ENCODE data around the gene ABTB2. TPM values are rescaled to one million over a fixed set of nuclear protein-coding genes. Genes with fewer than 3 reads are reported as not detected.

ABTB2 gene
- total RNA-seq, 1 experiment from 2014 or later: 5.5 TPM

GRCh38 chr11:34212566-34212965 is 145.2 kb downstream of the ABTB2 start:
- no peak overlapping the region for H4K91ac ChIP-seq (ENCODE audit: insufficient read length, low read depth, low read length)
- H3K9ac ChIP-seq (ENCODE audit: extremely low read depth, insufficient read length, low read length): no peak overlapping the region
- H2BK120ac ChIP-seq (ENCODE audit: low read depth, low read length, poor library complexity, severe bottlenecking): no peak overlapping the region
- H3K4me2 ChIP-seq (ENCODE audit: insufficient read depth, insufficient read length, low read length): no peak overlapping the region
- H2BK12ac ChIP-seq (ENCODE audit: insufficient read length, low read depth, low read length): no peak overlapping the region
- H3K23ac ChIP-seq (ENCODE audit: insufficient read length, low read depth, low read length): no peak overlapping the region
- H2BK20ac ChIP-seq (ENCODE audit: low read depth, low read length, poor library complexity, severe bottlenecking): no peak overlapping the region
- no peak overlapping the region for H3T11ph ChIP-seq (ENCODE audit: low read length)
- Mint-ChIP-seq H3K27ac (no peak overlapping the region), H3K4me1 (peaks cover 14 to 15% of the 10 kb centered on the region in 2 experiments), H3K9me3 (no peaks in the 10 kb centered on the region), H3K4me3 (no peak overlapping the region), H3K27me3 (ENCODE audit: low read depth) (no peaks in the 10 kb centered on the region), H3K36me3 (ENCODE audit: insufficient read depth in 1 of 3, low read depth in 3 of 3) (no peaks in the 10 kb centered on the region)
- H4K20me1 ChIP-seq (ENCODE audit: control insufficient read depth, insufficient read depth, insufficient read length): no peaks in the 10 kb centered on the region
- H2AK5ac ChIP-seq (ENCODE audit: insufficient read length, low read length): no peak overlapping the region
- no peaks in the 10 kb centered on the region; the same call in 1 of the 2 replicates for H3K27me3 ChIP-seq (ENCODE audit: insufficient read depth, low read length)
- no peak for TF ChIP-seq CTCF (conservative IDR thresholded peaks at IDR 0.05)
- H2BK15ac ChIP-seq (ENCODE audit: low read depth, low read length): no peak overlapping the region
- H3K27ac ChIP-seq (ENCODE audit: insufficient read length, low read depth, low read length): no peak overlapping the region
- no CpG with 5 or more reads among the region's 3 CpGs for WGBS (ENCODE audit: extremely low coverage, insufficient read length, low lambda C conversion rate)
- H3K4me1 ChIP-seq (ENCODE audit: insufficient read depth, low read length): no peaks in the 10 kb centered on the region
- no peak overlapping the region for H3K14ac ChIP-seq (ENCODE audit: insufficient read depth, low read length)
- H3K9me3 ChIP-seq (ENCODE audit: control insufficient read depth, low read depth, low read length): no peaks in the 10 kb centered on the region
- H3K23me2 ChIP-seq (ENCODE audit: insufficient read length, low read depth, low read length, poor library complexity, severe bottlenecking): no peaks in the 10 kb centered on the region
- H3K79me2 ChIP-seq (ENCODE audit: insufficient read depth, low read length): no peaks in the 10 kb centered on the region
- H4K5ac ChIP-seq (ENCODE audit: insufficient read length, low read depth, low read length): no peak overlapping the region
- no peak overlapping the region for H2AFZ ChIP-seq (ENCODE audit: low read length)
- no peak overlapping the region for H3K18ac ChIP-seq (ENCODE audit: insufficient read length, low read depth, low read length)
- no peaks in the 10 kb centered on the region for H3K79me1 ChIP-seq (ENCODE audit: insufficient read depth, low read depth, low read length, poor library complexity, severe bottlenecking)
- H3K4ac ChIP-seq (ENCODE audit: low read depth, low read length): no peak overlapping the region
- no peak overlapping the region for H3K56ac ChIP-seq (ENCODE audit: insufficient read length, low read depth, low read length)
- no peak for DNase-seq
- no peak overlapping the region for H4K8ac ChIP-seq (replicated peaks; ENCODE audit: insufficient read length, low read depth, low read length)
- H2BK5ac ChIP-seq (ENCODE audit: insufficient read length, low read length): no peak overlapping the region
